Measurements from ENCODE around the gene SIRT7.

DNA sequence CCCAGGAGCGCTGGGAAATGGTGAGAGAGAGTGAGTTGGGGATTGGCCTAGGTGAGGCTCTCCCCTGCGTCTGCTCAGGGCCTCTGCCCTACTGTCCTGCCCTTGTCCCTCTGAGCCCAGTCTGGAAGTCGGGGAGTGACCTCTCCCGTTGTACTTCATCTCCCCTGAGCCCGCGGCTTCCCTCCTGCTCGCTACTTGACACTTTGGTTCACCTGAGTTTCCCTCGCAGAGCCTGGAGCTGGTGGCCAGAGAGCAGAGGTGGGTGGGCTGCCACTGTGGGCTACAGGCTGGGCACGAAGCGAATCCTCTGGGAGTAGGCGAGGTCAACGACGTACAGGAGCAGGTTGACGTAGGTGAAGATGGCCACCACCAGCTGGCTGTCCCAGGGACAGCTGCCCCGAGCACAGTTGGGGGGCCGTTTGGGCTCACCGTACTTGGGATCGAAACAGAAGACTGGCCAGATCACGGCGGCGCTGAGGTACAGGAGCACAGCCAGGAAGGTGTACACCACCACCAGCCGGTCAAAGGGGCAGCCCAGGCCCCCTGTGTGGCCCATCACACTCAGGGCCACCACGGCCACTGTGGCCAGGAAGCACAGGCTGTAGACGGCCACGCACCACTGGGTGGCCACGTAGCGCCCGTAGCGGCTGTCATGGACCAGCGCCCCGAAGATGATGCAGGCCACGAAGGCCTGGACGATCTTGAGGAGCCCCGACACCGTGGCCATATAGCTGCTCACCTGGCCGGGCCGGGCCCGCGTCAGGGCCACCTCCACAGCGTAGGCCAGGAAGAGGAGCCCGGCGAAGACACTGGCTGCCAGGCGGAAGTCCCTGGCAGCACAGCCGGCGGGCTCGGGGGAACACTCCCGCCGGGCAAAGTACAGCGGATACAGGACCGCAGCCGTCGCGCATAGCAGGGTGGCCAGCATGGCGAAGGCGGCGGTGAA, 22.8 kb upstream of the SIRT7 start:
- TF ChIP-seq, protein P1, sequence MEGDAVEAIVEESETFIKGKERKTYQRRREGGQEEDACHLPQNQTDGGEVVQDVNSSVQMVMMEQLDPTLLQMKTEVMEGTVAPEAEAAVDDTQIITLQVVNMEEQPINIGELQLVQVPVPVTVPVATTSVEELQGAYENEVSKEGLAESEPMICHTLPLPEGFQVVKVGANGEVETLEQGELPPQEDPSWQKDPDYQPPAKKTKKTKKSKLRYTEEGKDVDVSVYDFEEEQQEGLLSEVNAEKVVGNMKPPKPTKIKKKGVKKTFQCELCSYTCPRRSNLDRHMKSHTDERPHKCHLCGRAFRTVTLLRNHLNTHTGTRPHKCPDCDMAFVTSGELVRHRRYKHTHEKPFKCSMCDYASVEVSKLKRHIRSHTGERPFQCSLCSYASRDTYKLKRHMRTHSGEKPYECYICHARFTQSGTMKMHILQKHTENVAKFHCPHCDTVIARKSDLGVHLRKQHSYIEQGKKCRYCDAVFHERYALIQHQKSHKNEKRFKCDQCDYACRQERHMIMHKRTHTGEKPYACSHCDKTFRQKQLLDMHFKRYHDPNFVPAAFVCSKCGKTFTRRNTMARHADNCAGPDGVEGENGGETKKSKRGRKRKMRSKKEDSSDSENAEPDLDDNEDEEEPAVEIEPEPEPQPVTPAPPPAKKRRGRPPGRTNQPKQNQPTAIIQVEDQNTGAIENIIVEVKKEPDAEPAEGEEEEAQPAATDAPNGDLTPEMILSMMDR (conservative IDR thresholded peaks at IDR 0.05; ENCODE audit: low read length): no peak
- TF ChIP-seq EZH2phosphoT487 (IDR thresholded peaks at IDR 0.05; ENCODE audit: borderline replicate concordance, low read depth, low read length): no peak
